IMR-90 (cell line): Measurements from ENCODE around the gene INPP5A. TPM values are rescaled to one million over a fixed set of nuclear protein-coding genes. Genes with fewer than 3 reads are reported as not detected.

Experiments used
- ATAC-seq: fragments of 200-7000 bp; cut with Tn5 transposase; 2 replicates; pipeline ENCODE4 v1.9.1; 2020; ENCODE audit warnings: low read depth, mild to moderate bottlenecking, moderate library complexity
- BruUV-seq: library from RNA; stranded (reverse); fragments of 400-500 nt; replicated peaks from 2 replicates; lab custom pipeline; 2021; lab: Mats Ljungman, UMichigan
- CTCF ChIA-PET: fragments of 300-600 bp; formaldehyde crosslinking; extraction: SDS; loops from one replicate; lab custom pipeline; 2021; ENCODE audit warnings: antibody characterized with exemption; lab: Yijun Ruan, JAX
- POLR2A ChIA-PET: fragments of 300-600 bp; sonication (Branson Sonifier 250); formaldehyde crosslinking; loops from one replicate; lab custom pipeline; 2022; ENCODE audit warnings: antibody characterized with exemption; ENCODE audit not compliant: unreplicated experiment; lab: Charles Lee
- DNase-seq: peaks from one replicate; pipeline ENCODE4 v3.0.0; 2013
- H2AFZ ChIP-seq: replicated peaks from 2 replicates; pipeline ENCODE3; 2013; ENCODE audit warnings: low read length, mild to moderate bottlenecking; ENCODE audit not compliant: poor library complexity
- H2AK5ac ChIP-seq: 2 replicates; pipeline ENCODE4 v1.6.1; 2013; ENCODE audit warnings: low read depth, low read length, inconsistent platforms
- H2AK9ac ChIP-seq: replicated peaks from 2 replicates; pipeline ENCODE3; 2013; ENCODE audit warnings: mild to moderate bottlenecking, low read depth, low read length, moderate library complexity; ENCODE audit not compliant: poor library complexity
- H2BK120ac ChIP-seq: 2 replicates; pipeline ENCODE4 v1.6.1; 2013; ENCODE audit warnings: low read depth, low read length, inconsistent platforms
- H2BK15ac ChIP-seq: 3 replicates; pipeline ENCODE4 v1.6.1; 2013; ENCODE audit warnings: low read depth, low read length, inconsistent platforms
- H2BK20ac ChIP-seq: 2 replicates; pipeline ENCODE4 v1.6.1; 2013; ENCODE audit warnings: low read depth, mild to moderate bottlenecking, inconsistent platforms, low read length, moderate library complexity
- H2BK5ac ChIP-seq: 2 replicates; pipeline ENCODE4 v1.6.1; 2013; ENCODE audit warnings: mild to moderate bottlenecking, low read depth, low read length, inconsistent platforms; ENCODE audit not compliant: poor library complexity, severe bottlenecking
- H3K14ac ChIP-seq: replicated peaks from 2 replicates; pipeline ENCODE4 v1.6.1; 2013; ENCODE audit warnings: low read depth, low read length, inconsistent platforms
- H3K18ac ChIP-seq: 2 replicates; pipeline ENCODE4 v1.6.1; 2013; ENCODE audit warnings: low read depth, low read length, control low read depth
- H3K23ac ChIP-seq: 2 replicates; pipeline ENCODE4 v1.6.1; 2013; ENCODE audit warnings: low read depth, low read length, inconsistent platforms
- H3K27ac ChIP-seq: 2 replicates; pipeline ENCODE4 v1.5.1; 2013; ENCODE audit warnings: mild to moderate bottlenecking, control low read depth, low read length; ENCODE audit not compliant: insufficient read depth
- H3K27me3 ChIP-seq: 2 replicates; pipeline ENCODE4 v1.6.1; 2013; ENCODE audit warnings: low read length; ENCODE audit not compliant: control insufficient read depth, insufficient read depth
- H3K36me3 ChIP-seq: 2 replicates; pipeline ENCODE4 v1.6.1; 2013; ENCODE audit warnings: low read length, mixed read lengths; ENCODE audit not compliant: control insufficient read depth, insufficient read depth
- H3K4ac ChIP-seq: 2 replicates; pipeline ENCODE4 v1.6.1; 2013; ENCODE audit warnings: low read depth, low read length, inconsistent platforms
- H3K4me1 ChIP-seq: 2 replicates; pipeline ENCODE4 v1.6.1; 2013; ENCODE audit warnings: low read length, mixed read lengths; ENCODE audit not compliant: control insufficient read depth, insufficient read depth
- H3K4me2 ChIP-seq: 2 replicates; pipeline ENCODE4 v1.6.1; 2013; ENCODE audit warnings: low read depth, mild to moderate bottlenecking, control low read depth, low read length, moderate library complexity
- H3K4me3 ChIP-seq: 2 replicates; pipeline ENCODE4 v1.5.1; 2013; ENCODE audit warnings: low read depth, mild to moderate bottlenecking, control low read depth, low read length, moderate library complexity; ENCODE audit not compliant: insufficient read depth
- H3K56ac ChIP-seq: 2 replicates; pipeline ENCODE4 v1.6.1; 2013; ENCODE audit warnings: low read length, inconsistent platforms; ENCODE audit not compliant: insufficient read depth; ENCODE audit errors: extremely low read depth
- H3K79me1 ChIP-seq, 2 experiments: 2 replicates each; pipeline ENCODE4 v1.6.1; 2013; ENCODE audit warnings: low read length in 2 of 2, inconsistent platforms in 1 of 2, low read depth in 1 of 2
- H3K9ac ChIP-seq: 2 replicates; pipeline ENCODE4 v1.6.1; 2013; ENCODE audit warnings: low read depth, low read length, control low read depth
- H3K9me1 ChIP-seq: 2 replicates; pipeline ENCODE4 v1.6.1; 2013; ENCODE audit warnings: low read length, inconsistent platforms; ENCODE audit not compliant: insufficient read depth
- H3K9me3 ChIP-seq: 2 replicates; pipeline ENCODE4 v1.6.1; 2013; ENCODE audit warnings: low read length; ENCODE audit not compliant: control insufficient read depth, insufficient read depth
- H4K20me1 ChIP-seq: 2 replicates; pipeline ENCODE4 v1.6.1; 2013; ENCODE audit warnings: low read length, inconsistent platforms; ENCODE audit not compliant: insufficient read depth
- H4K5ac ChIP-seq: 2 replicates; pipeline ENCODE4 v1.6.1; 2013; ENCODE audit warnings: mild to moderate bottlenecking, low read depth, low read length, control low read depth
- H4K8ac ChIP-seq, 2 experiments: 2 replicates each; pipeline ENCODE4 v1.6.1; 2013; ENCODE audit warnings: low read depth in 2 of 2, low read length in 2 of 2, control low read depth in 1 of 2, inconsistent platforms in 1 of 2
- H4K91ac ChIP-seq: 2 replicates; pipeline ENCODE4 v1.6.1; 2013; ENCODE audit warnings: low read depth, low read length, inconsistent platforms; ENCODE audit not compliant: insufficient read depth
- BHLHE40 ChIP-seq: fragments of 150-350 bp; IDR thresholded peaks from 2 replicates; pipeline ENCODE4 v1.6.1; 2016; ENCODE audit warnings: mild to moderate bottlenecking, low read depth, low read length
- CHD1 ChIP-seq: IDR thresholded peaks from 2 replicates; pipeline ENCODE4 v1.6.1; 2012; ENCODE audit warnings: low read depth, low read length, improper control_type of control experiment
- FOS ChIP-seq: fragments of 150-350 bp; IDR thresholded peaks from 2 replicates; pipeline ENCODE4 v1.6.1; 2016; ENCODE audit warnings: low read depth, low read length
- MAFK ChIP-seq: IDR thresholded peaks from 2 replicates; pipeline ENCODE4 v1.6.1; 2012; ENCODE audit warnings: low read depth, low read length, improper control_type of control experiment
- MAZ ChIP-seq: IDR thresholded peaks from 2 replicates; pipeline ENCODE4 v1.6.1; 2012; ENCODE audit warnings: low read depth, mild to moderate bottlenecking, low read length, improper control_type of control experiment, moderate library complexity, borderline replicate concordance
- MXI1 ChIP-seq: IDR thresholded peaks from 2 replicates; pipeline ENCODE4 v1.6.1; 2012; ENCODE audit warnings: low read depth, mild to moderate bottlenecking, low read length, moderate library complexity, borderline replicate concordance
- POLR2A ChIP-seq: IDR thresholded peaks from 2 replicates; pipeline ENCODE4 v1.6.1; 2012; ENCODE audit warnings: mild to moderate bottlenecking, low read depth, low read length
- RAD21 ChIP-seq: IDR thresholded peaks from 2 replicates; pipeline ENCODE4 v1.6.1; 2012; ENCODE audit warnings: low read length, improper control_type of control experiment
- RCOR1 ChIP-seq: IDR thresholded peaks from 2 replicates; pipeline ENCODE4 v1.6.1; 2012; ENCODE audit warnings: mild to moderate bottlenecking, low read length, improper control_type of control experiment; ENCODE audit not compliant: insufficient replicate concordance
- RFX5 ChIP-seq: IDR thresholded peaks from 2 replicates; pipeline ENCODE4 v1.8.0; 2012; ENCODE audit warnings: low read depth, mild to moderate bottlenecking, low read length, moderate library complexity
- SMC3 ChIP-seq: fragments of 150-350 bp; IDR thresholded peaks from 2 replicates; pipeline ENCODE4 v1.6.1; 2016; ENCODE audit warnings: low read depth, mild to moderate bottlenecking, antibody characterized with exemption, low read length, moderate library complexity
- WGBS, 2 experiments: methylation state at CpG; one replicate each; pipeline versions ENCODE4 v1.1.5 to v1.1.7; 2013; ENCODE audit warnings: missing lambda C conversion rate in 2 of 2; ENCODE audit not compliant: insufficient read length in 1 of 2; ENCODE audit errors: extremely low coverage in 2 of 2; 5-methylcytosine and 5-hydroxymethylcytosine counted together
- dilution Hi-C: fragments of 300-500 bp; cut with HindIII; formaldehyde crosslinking; loops from one replicate; pipeline ENCODE4 v1.14.3; 2018; ENCODE audit warnings: low sequenced_read_pairs; ENCODE audit not compliant: unreplicated experiment
- in situ Hi-C: fragments of 300-500 bp; cut with MboI; formaldehyde crosslinking; loops from 3 replicates; pipeline ENCODE4 v1.14.3; 2019; ENCODE audit warnings: low sequenced_read_pairs, inconsistent platforms, mixed read lengths
- intact Hi-C: fragments of 100-400 bp; cut with micrococcal nuclease; formaldehyde crosslinking; loops from 2 replicates; pipeline ENCODE4 v1.10.0; 2022
- polyA plus RNA-seq, 3 experiments: library from polyadenylated mRNA; depleted of rRNA; stranded (reverse); fragments of >200 nt; gene quantifications; 2 replicates each; pipeline ENCODE4 v1.2.3, GENCODE V29; 2012; ENCODE audit warnings: low replicate concordance in 1 of 3
- total RNA-seq: library from RNA; depleted of rRNA; stranded (reverse); fragments of >200 nt; gene quantifications from 2 replicates; pipeline ENCODE4 v1.2.3, GENCODE V29; 2012
- TF ChIP-seq, protein P1 (sequence below): conservative IDR thresholded peaks from 2 replicates; pipeline ENCODE4 v1.5.1; 2012; ENCODE audit warnings: mild to moderate bottlenecking, low read depth, low read length, improper control_type of control experiment
- TF ChIP-seq, protein P2 (sequence below): fragments of 150-350 bp; IDR thresholded peaks from 2 replicates; pipeline ENCODE4 v1.6.1; 2016; ENCODE audit warnings: low read depth, mild to moderate bottlenecking, low read length, moderate library complexity, borderline replicate concordance
- TF ChIP-seq, protein P3 (sequence below): fragments of 150-350 bp; IDR thresholded peaks from 2 replicates; pipeline ENCODE4 v1.6.1; 2017; ENCODE audit warnings: mild to moderate bottlenecking, antibody characterized with exemption, low read length, low read depth

The INPP5A gene
- total and polyA plus RNA-seq, 2 of the 4 experiments (the other 2 are of a cell fraction): 21.4 to 36.7 TPM

DNA sequence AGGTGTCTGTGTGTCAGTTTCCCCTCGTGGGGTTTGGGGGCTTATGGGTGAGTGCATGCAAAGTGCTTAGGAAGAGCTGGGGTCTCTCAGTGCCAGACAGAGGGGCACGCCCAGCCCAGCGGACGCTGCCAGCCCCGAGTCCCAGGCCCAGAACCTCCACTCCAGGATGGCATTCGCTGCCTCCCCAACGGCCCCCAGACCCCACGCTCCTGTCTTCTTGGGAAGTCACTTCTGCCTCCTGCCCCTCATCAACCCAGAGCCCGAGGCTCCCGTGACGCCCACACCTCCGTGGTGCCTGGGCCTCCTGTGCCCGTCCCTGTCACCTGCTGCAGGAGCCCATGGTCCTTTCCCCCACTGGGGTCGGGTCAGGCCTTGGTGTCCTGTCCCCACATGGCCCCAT, 213.3 kb downstream of the INPP5A start:
- ChIA-PET POLR2A (no interaction called here), CTCF (no interaction called here)
- no peak for TF ChIP-seq MXI1
- TF ChIP-seq SMC3: no peak
- TF ChIP-seq RFX5: no peak
- TF ChIP-seq POLR2A: no peak
- TF ChIP-seq FOS: no peak
- TF ChIP-seq, protein P1, sequence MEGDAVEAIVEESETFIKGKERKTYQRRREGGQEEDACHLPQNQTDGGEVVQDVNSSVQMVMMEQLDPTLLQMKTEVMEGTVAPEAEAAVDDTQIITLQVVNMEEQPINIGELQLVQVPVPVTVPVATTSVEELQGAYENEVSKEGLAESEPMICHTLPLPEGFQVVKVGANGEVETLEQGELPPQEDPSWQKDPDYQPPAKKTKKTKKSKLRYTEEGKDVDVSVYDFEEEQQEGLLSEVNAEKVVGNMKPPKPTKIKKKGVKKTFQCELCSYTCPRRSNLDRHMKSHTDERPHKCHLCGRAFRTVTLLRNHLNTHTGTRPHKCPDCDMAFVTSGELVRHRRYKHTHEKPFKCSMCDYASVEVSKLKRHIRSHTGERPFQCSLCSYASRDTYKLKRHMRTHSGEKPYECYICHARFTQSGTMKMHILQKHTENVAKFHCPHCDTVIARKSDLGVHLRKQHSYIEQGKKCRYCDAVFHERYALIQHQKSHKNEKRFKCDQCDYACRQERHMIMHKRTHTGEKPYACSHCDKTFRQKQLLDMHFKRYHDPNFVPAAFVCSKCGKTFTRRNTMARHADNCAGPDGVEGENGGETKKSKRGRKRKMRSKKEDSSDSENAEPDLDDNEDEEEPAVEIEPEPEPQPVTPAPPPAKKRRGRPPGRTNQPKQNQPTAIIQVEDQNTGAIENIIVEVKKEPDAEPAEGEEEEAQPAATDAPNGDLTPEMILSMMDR: no peak
- no peak for TF ChIP-seq CHD1
- TF ChIP-seq, protein P2, sequence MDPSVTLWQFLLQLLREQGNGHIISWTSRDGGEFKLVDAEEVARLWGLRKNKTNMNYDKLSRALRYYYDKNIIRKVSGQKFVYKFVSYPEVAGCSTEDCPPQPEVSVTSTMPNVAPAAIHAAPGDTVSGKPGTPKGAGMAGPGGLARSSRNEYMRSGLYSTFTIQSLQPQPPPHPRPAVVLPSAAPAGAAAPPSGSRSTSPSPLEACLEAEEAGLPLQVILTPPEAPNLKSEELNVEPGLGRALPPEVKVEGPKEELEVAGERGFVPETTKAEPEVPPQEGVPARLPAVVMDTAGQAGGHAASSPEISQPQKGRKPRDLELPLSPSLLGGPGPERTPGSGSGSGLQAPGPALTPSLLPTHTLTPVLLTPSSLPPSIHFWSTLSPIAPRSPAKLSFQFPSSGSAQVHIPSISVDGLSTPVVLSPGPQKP: no peak
- TF ChIP-seq RAD21: no peak
- TF ChIP-seq BHLHE40: no peak
- TF ChIP-seq, protein P3, sequence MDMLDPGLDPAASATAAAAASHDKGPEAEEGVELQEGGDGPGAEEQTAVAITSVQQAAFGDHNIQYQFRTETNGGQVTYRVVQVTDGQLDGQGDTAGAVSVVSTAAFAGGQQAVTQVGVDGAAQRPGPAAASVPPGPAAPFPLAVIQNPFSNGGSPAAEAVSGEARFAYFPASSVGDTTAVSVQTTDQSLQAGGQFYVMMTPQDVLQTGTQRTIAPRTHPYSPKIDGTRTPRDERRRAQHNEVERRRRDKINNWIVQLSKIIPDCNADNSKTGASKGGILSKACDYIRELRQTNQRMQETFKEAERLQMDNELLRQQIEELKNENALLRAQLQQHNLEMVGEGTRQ: no peak
- no peak for TF ChIP-seq MAZ
- no peak for TF ChIP-seq MAFK
- TF ChIP-seq RCOR1: no peak
- Histone ChIP-seq H3K79me1 (0 out of 4 replicates have a peak, but pooled peaks cover 0 to 4% of the 10 kb centered on the region in 2 experiments), H4K5ac (no peak overlapping the region), H3K14ac (no peak overlapping the region), H3K23ac (no peak overlapping the region), H2BK5ac (no peak overlapping the region), H3K56ac (no peak overlapping the region), H4K8ac (no peak overlapping the region), H3K4me2 (no peak overlapping the region), H3K9me3 (no peaks in the 10 kb centered on the region; the same call in 1 of the 2 replicates), H3K27ac (no peak overlapping the region), H3K4ac (no peak overlapping the region), H3K36me3 (peaks cover 11% of the 10 kb centered on the region), H2AK9ac (no peak overlapping the region), H2AFZ (no peak overlapping the region), H4K20me1 (no peaks in the 10 kb centered on the region), H3K9me1 (peaks cover 8% of the 10 kb centered on the region), H3K27me3 (no peaks in the 10 kb centered on the region), H2BK15ac (no peak overlapping the region), H2BK120ac (no peak overlapping the region), H3K4me1 (no peaks in the 10 kb centered on the region), H3K4me3 (no peak overlapping the region), H3K18ac (no peak overlapping the region), H3K9ac (no peak overlapping the region), H2BK20ac (no peak overlapping the region), H4K91ac (no peak overlapping the region), H2AK5ac (no peak overlapping the region)
- DNase-seq: no peak
- dilution Hi-C loops: no loop called here
- no peak for ATAC-seq
- BruUV-seq: no TSS peak
- WGBS, 2 experiments: 100% methylated on average over 8 of the region's 14 CpGs; no CpG with 5 or more reads in 1 of the 2 experiments
- in situ Hi-C loops: no loop called here
- intact Hi-C loops: no loop called here
